ENCODE results near the gene TRIM16. TPM values are rescaled to one million over a fixed set of nuclear protein-coding genes. Genes with fewer than 3 reads are reported as not detected.

TRIM16 gene
- total RNA-seq, 6 experiments from 2014 or later = 2.9 to 6.3 (median 5.0) TPM

DNA sequence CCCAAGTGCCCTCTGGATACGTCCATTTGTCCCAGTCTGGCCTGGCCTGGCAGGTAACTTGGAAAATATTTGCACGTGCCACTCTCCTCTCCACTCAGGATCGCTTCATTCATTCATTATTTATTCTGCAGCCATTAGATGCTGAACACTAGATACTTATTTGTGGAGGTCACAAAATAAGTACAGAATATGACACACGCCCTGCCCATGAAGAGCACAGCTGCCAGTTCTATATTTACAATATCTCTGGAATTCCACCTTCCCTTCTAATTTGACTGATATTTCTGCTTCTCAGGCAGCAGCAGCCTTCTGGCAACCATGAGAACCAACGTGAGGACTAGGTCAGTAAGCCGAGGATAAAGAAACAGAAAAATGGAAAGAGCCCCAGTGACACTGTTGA, 20.9 kb downstream of the TRIM16 start:
- intact Hi-C loops (cut with DNase I) = no loop called here
- no peak for ATAC-seq
- no peak overlapping the region for H3K4me3 ChIP-seq
- H3K4me1 ChIP-seq = no peaks in the 10 kb centered on the region
- H3K27ac ChIP-seq = no peak overlapping the region
- TF ChIP-seq, protein P1, sequence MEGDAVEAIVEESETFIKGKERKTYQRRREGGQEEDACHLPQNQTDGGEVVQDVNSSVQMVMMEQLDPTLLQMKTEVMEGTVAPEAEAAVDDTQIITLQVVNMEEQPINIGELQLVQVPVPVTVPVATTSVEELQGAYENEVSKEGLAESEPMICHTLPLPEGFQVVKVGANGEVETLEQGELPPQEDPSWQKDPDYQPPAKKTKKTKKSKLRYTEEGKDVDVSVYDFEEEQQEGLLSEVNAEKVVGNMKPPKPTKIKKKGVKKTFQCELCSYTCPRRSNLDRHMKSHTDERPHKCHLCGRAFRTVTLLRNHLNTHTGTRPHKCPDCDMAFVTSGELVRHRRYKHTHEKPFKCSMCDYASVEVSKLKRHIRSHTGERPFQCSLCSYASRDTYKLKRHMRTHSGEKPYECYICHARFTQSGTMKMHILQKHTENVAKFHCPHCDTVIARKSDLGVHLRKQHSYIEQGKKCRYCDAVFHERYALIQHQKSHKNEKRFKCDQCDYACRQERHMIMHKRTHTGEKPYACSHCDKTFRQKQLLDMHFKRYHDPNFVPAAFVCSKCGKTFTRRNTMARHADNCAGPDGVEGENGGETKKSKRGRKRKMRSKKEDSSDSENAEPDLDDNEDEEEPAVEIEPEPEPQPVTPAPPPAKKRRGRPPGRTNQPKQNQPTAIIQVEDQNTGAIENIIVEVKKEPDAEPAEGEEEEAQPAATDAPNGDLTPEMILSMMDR (IDR thresholded peaks at IDR 0.05) = no peak
- no peak for TF ChIP-seq POLR2A (IDR thresholded peaks at IDR 0.05)
- no peaks in the 10 kb centered on the region for H3K9me3 ChIP-seq
- H3K36me3 ChIP-seq = no peaks in the 10 kb centered on the region
- DNase-seq = no peak
- no peaks in the 10 kb centered on the region for H3K27me3 ChIP-seq
- WGBS (ENCODE audit: insufficient coverage, low coverage, low lambda C conversion rate, missing lambda C conversion rate) = 83% methylated on average over 2 of the region's 6 CpGs

DNA sequence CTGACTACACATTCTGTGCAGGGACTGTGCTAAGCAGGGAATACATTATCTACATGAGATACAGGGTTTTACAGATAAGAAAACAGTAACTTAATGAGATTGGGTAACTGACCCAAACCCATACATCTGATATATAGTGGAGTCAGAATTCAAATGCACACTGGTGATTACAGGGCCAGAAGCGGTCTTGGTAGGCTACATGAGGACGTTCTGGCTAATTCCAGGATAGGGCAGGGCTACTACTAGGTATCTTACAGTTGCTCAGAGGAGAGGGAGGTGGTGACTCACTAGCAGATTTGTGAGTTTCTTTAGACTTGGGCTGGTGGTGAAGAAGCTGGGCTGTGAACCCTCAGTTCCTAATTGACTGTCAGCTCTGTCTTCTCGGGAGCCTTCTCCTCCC, 21.4 kb downstream of the TRIM16 start:
- no peak for DNase-seq
- no peaks in the 10 kb centered on the region for H3K36me3 ChIP-seq
- intact Hi-C loops (cut with DNase I) = no loop called here
- no peak overlapping the region for H3K4me3 ChIP-seq
- no peaks in the 10 kb centered on the region for H3K9me3 ChIP-seq
- no peak for ATAC-seq
- no peaks in the 10 kb centered on the region for H3K27me3 ChIP-seq
- no peak overlapping the region for H3K27ac ChIP-seq
- H3K4me1 ChIP-seq = no peaks in the 10 kb centered on the region
- TF ChIP-seq POLR2A (IDR thresholded peaks at IDR 0.05) = no peak
- TF ChIP-seq, protein P1 (IDR thresholded peaks at IDR 0.05) = no peak
- WGBS (ENCODE audit: insufficient coverage, low coverage, low lambda C conversion rate, missing lambda C conversion rate) = 89% methylated on average over 3 of the region's 3 CpGs

DNA sequence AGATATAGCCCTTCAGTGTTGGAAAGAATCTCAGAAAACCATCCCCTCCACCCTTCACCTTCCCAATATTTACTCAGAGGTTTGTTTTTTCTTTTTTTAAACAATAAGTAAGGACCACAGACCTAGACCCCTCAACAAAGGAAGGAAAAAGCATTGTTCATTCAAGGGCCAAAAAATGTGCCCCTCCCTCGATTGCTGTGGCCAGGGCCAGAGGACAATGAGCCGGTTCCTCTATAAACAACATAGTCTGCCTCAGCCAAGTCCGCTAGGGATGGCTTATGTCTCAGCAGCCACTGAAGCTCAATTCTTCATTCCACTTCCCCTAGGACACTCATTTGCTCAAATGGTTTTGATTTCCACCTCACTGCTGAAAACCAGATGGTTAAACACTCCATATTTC, 24.0 kb downstream of the TRIM16 start:
- Histone ChIP-seq H3K27me3 (no peaks in the 10 kb centered on the region), H3K36me3 (no peaks in the 10 kb centered on the region), H3K9me3 (no peaks in the 10 kb centered on the region), H3K4me1 (no peaks in the 10 kb centered on the region), H3K27ac (no peak overlapping the region), H3K4me3 (no peak overlapping the region)
- no peak for ATAC-seq
- TF ChIP-seq, protein P1 (IDR thresholded peaks at IDR 0.05) = no peak
- TF ChIP-seq POLR2A (IDR thresholded peaks at IDR 0.05) = no peak
- DNase-seq = no peak
- 84% methylated on average over 3 of the region's 3 CpGs for WGBS (ENCODE audit: insufficient coverage, low coverage, low lambda C conversion rate, missing lambda C conversion rate)
- intact Hi-C loops (cut with DNase I) = no loop called here

DNA sequence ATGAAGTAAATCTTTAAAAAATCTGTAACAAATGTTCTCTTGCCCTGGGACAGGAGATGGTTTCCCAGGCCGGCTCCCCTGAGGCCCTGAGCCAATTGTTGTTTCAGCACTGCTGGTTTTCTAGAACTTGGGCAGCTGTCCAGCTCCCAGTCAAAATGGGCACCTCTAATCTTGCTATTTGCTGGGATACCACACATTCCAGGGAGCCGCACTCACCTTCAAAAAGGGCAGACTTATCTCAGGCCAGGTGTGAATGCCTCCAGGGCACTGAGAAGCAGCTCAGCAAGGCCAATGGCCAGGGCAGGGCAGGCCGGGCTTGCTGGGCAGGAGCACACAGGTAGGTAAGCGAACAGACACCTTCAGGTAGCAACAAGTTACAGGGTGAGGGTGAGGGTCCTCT, 24.4 kb downstream of the TRIM16 start:
- ATAC-seq (no peak), DNase-seq (no peak)
- H3K27ac ChIP-seq = no peak overlapping the region
- no peaks in the 10 kb centered on the region for H3K27me3 ChIP-seq
- H3K36me3 ChIP-seq = no peaks in the 10 kb centered on the region
- WGBS (ENCODE audit: insufficient coverage, low coverage, low lambda C conversion rate, missing lambda C conversion rate) = 84% methylated on average over 4 of the region's 4 CpGs
- intact Hi-C loops (cut with DNase I) = no loop called here
- no peak for TF ChIP-seq POLR2A (IDR thresholded peaks at IDR 0.05)
- TF ChIP-seq, protein P1 (IDR thresholded peaks at IDR 0.05) = no peak
- no peaks in the 10 kb centered on the region for H3K9me3 ChIP-seq
- H3K4me3 ChIP-seq = no peak overlapping the region
- no peaks in the 10 kb centered on the region for H3K4me1 ChIP-seq

DNA sequence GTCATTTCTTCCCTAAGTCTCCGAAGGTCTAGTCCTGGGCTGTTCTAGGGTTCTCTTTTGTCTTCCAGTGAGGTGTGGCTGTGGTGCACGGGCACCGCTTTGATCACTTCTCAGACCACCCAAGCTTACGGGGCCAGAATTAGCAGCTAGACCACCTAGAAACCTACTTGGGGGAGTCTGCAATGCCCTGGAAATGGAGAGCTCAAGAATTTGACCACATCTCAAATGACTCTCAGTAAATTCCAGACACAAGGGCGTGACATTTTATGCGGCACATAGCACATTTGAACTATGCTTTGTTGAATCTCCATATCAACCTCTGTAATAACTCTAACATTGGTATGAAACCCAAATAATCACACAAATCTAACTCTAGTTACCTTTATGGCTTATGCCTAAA, 24.9 kb downstream of the TRIM16 start:
- WGBS (ENCODE audit: insufficient coverage, low coverage, low lambda C conversion rate, missing lambda C conversion rate) = 100% methylated on average over 1 of the region's 6 CpGs
- no peaks in the 10 kb centered on the region for H3K9me3 ChIP-seq
- H3K27ac ChIP-seq = no peak overlapping the region
- no peak for TF ChIP-seq POLR2A (IDR thresholded peaks at IDR 0.05)
- TF ChIP-seq, protein P1 (IDR thresholded peaks at IDR 0.05) = no peak
- intact Hi-C loops (cut with DNase I) = no loop called here
- H3K27me3 ChIP-seq = no peaks in the 10 kb centered on the region
- DNase-seq (no peak), ATAC-seq (no peak)
- H3K4me1 ChIP-seq = no peaks in the 10 kb centered on the region
- H3K36me3 ChIP-seq = no peaks in the 10 kb centered on the region
- H3K4me3 ChIP-seq = no peak overlapping the region
